Cardiac muscle cell (in vitro differentiated cells and primary cell): ENCODE data around the gene VTI1B. TPM values are rescaled to one million over a fixed set of nuclear protein-coding genes. Genes with fewer than 3 reads are reported as not detected.

ENCODE experiments used
- DNase-seq, 2 donors: peaks; one replicate each; pipeline versions ENCODE4 v3.0.0 to v3.0.0-alpha.2; 2010 to 2017; ENCODE audit warnings: low read depth in 1 of 2, low spot score in 1 of 2
- H3K27ac ChIP-seq: fragments of 200-600 bp; sonication (generic); 2 replicates; pipeline ENCODE4 v1.5.1; 2016
- H3K27me3 ChIP-seq: fragments of 200-600 bp; sonication (generic); 2 replicates; pipeline ENCODE4 v1.6.0; 2016; ENCODE audit warnings: control low read depth
- H3K36me3 ChIP-seq: fragments of 200-600 bp; sonication (generic); 2 replicates; pipeline ENCODE4 v1.5.1; 2016; ENCODE audit warnings: control low read depth
- H3K4me1 ChIP-seq: fragments of 200-600 bp; sonication (generic); 2 replicates; pipeline ENCODE4 v1.8.1; 2017; ENCODE audit warnings: low read depth, mild to moderate bottlenecking, mixed run types
- H3K4me3 ChIP-seq: fragments of 200-600 bp; sonication (generic); 2 replicates; pipeline ENCODE4 v1.5.1; 2016; ENCODE audit warnings: mild to moderate bottlenecking
- H3K9me3 ChIP-seq: fragments of 200-600 bp; sonication (generic); 2 replicates; pipeline ENCODE4 v1.5.1; 2017; ENCODE audit warnings: low read depth, mild to moderate bottlenecking, control low read depth
- polyA plus RNA-seq: library from polyadenylated mRNA; unstranded; fragments of >200 nt; fragmentation: Nextera tagmentation; extraction: Ambion mirVana; gene quantifications from 2 replicates; pipeline ENCODE4 v1.2.1, GENCODE V29; 2016
- total RNA-seq: library from RNA; depleted of rRNA; stranded (reverse); fragments of >200 nt; gene quantifications from 2 replicates; pipeline ENCODE4 v1.2.3, GENCODE V29; 2016
- TF ChIP-seq, protein P1 (sequence below): IDR thresholded peaks from 2 replicates; pipeline ENCODE4 v1.5.1; 2012; ENCODE audit warnings: low read depth, mild to moderate bottlenecking, low read length

VTI1B gene
- total and polyA plus RNA-seq, 2 experiments from 2014 or later, result 77.8 to 136 TPM

DNA sequence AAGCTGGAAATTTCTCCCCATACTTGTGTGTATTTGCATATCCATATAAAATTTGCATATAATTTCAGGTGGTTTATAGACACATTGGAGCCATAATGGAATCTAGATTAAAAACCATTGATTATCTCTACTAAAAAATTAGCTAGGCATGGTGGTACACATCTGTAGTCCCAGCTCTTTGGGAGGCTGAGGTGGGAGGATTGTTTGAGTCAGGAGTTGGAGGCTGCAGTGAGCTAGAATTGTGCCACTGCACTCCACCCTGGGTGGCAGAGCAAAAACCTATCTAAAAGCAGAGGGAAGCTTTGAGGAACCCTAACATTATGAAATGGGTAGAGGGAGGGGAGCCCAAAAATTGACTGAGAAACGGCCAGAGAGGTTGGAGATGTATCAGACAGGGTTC is 23.7 kb upstream of the VTI1B start:
- Histone ChIP-seq H3K4me3 (no peak overlapping the region), H3K27ac (no peak overlapping the region), H3K27me3 (peaks cover 4% of the 10 kb centered on the region), H3K9me3 (no peaks in the 10 kb centered on the region), H3K4me1 (peaks cover 7% of the 10 kb centered on the region), H3K36me3 (no peaks in the 10 kb centered on the region)
- TF ChIP-seq, protein P1, sequence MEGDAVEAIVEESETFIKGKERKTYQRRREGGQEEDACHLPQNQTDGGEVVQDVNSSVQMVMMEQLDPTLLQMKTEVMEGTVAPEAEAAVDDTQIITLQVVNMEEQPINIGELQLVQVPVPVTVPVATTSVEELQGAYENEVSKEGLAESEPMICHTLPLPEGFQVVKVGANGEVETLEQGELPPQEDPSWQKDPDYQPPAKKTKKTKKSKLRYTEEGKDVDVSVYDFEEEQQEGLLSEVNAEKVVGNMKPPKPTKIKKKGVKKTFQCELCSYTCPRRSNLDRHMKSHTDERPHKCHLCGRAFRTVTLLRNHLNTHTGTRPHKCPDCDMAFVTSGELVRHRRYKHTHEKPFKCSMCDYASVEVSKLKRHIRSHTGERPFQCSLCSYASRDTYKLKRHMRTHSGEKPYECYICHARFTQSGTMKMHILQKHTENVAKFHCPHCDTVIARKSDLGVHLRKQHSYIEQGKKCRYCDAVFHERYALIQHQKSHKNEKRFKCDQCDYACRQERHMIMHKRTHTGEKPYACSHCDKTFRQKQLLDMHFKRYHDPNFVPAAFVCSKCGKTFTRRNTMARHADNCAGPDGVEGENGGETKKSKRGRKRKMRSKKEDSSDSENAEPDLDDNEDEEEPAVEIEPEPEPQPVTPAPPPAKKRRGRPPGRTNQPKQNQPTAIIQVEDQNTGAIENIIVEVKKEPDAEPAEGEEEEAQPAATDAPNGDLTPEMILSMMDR, result no peak
- no peak for DNase-seq

DNA sequence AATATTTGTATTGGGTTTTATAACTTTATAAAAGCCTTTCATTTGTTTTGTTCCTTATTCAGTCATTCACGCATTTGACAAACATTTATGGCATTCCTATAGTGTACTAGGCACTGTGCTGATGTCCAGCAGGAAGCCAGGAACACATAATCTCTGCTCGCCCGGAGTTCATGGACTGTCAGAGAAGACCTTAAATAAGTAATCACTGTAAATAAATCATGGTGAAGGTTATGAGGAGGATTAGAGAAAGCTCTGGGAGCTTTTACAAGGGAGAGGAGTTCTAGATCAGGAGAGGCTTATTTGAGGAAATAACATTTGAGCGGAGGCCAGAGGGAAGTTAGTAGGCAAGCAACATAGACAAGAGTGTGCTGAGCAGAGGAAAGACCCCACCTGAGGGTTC is 22.6 kb upstream of the VTI1B start:
- Histone ChIP-seq H3K36me3 (peaks cover 6% of the 10 kb centered on the region), H3K27ac (no peak overlapping the region), H3K27me3 (peaks cover 4% of the 10 kb centered on the region), H3K9me3 (no peaks in the 10 kb centered on the region), H3K4me3 (no peak overlapping the region), H3K4me1 (peaks cover 7% of the 10 kb centered on the region)
- TF ChIP-seq, protein P1, result no peak
- DNase-seq, result no peak

DNA sequence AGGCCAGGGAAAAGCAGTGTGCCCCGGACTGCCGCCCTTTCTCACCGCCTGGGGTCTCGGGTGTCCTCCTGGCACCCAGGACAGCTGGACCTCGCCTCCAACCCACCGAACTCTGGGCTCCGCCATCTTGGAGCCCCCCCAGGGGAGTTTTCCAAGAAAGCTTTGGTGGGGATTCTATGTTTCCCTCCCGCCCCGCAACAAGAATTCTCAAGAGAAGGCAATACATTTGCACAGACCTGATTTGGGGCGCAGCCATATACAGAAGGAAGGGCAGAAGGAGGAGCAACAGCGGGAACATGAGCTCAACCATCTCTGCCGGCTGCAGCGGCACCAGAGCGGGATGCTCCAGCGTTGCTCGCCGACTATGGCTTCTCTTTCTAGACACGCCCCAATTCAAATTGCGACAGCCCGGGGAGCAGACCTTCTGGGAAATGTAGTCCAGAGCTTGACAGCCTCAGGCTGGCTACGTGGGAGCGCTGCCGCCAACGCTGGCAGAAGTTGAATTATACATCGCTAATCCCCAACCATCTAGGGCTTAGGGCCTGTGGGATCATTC is 21.0 kb upstream of the VTI1B start, which contains the start of gene RDH11:
RDH11 (minus strand) TSS at position 371 of the 556 bp plus-strand sequence; CDS start at position 310, 61 bp downstream.
- DNase-seq, result peak; percentile 94
- no peaks in the 10 kb centered on the region for H3K9me3 ChIP-seq
- H3K4me3 ChIP-seq, result peak within 1 kb of the TSS; percentile 88
- peaks cover 4% of the 10 kb centered on the region for H3K27me3 ChIP-seq
- H3K4me1 ChIP-seq, result peaks cover 7% of the 10 kb centered on the region
- TF ChIP-seq, protein P1, result no peak
- H3K36me3 ChIP-seq, result peaks cover 14% of the 10 kb centered on the region
- peak within 1 kb of the TSS; percentile 89 for H3K27ac ChIP-seq

DNA sequence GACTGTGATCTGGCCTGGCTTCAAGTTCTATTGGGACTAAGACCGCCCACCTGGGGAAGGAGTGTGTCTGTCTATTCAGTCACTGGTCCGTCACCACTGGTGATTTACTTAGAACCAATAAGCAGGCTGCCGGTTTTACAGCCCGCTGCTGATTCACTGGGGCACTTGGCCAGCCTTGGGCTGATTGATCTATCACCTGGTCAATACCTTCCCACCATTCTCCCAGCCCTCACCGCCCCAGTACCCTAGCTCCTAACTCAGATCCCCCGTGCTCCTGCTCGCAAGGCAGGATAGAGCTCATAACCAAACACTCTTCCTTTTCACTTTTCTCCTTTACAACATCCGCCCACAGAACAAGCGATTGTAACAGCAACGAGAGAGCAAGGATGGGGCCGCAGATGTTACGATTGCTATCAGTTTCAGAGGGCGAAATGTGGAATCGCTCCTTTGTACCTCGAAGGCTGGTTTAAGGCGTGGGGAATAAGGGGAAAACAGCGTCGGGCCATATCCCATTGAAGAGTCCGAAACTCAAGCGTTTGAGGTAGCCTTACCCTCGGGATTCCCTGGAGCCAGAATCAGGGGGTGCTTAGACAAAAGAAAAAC is 20.5 kb upstream of the VTI1B start:
- DNase-seq, result peak; percentile 87 to 93
- Histone ChIP-seq H3K27ac (peak overlapping the region; percentile 89), H3K4me1 (peaks cover 7% of the 10 kb centered on the region), H3K36me3 (peaks cover 20% of the 10 kb centered on the region), H3K27me3 (peaks cover 4% of the 10 kb centered on the region), H3K9me3 (no peaks in the 10 kb centered on the region), H3K4me3 (peak overlapping the region; percentile 88)
- TF ChIP-seq, protein P1, result no peak

DNA sequence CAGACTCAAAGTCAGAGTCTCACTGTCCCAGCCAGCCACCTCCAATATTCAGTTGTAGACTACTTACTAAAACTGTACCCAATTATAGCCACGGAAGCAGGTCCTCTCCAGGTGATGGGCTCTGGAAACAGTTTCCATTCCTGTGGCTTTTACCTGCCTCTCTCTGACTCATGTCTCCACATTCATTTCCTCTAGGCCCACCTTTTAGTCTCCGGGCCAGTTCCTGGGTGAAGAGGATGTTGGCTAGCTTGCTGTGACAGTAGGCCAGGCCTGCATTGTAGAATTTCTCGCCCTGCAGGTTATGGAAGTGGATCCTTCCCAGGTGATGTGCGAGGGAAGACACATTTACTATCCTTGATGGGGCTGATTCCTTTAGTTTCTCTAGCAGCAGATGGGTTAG is 15.6 kb upstream of the VTI1B start:
- Histone ChIP-seq H3K9me3 (no peaks in the 10 kb centered on the region), H3K36me3 (peaks cover 46% of the 10 kb centered on the region), H3K4me3 (no peak overlapping the region), H3K4me1 (peaks cover 7% of the 10 kb centered on the region), H3K27me3 (no peaks in the 10 kb centered on the region), H3K27ac (no peak overlapping the region)
- TF ChIP-seq, protein P1, result no peak
- no peak for DNase-seq
